Posterior cingulate gyrus (tissue), 11 donors: ENCODE results near the gene FSCN2.

Source experiments
- DNase-seq, 10 donors: peaks; one replicate each; pipeline versions ENCODE4 v3.0.0 to v3.0.0-alpha.2; 2020 to 2021; ENCODE audit warnings: mixed read lengths in 3 of 10
- intact Hi-C: fragments of 100-400 bp; cut with DNase I; formaldehyde crosslinking; loops from one replicate; pipeline ENCODE4 v1.15.1; 2023

FSCN2 gene

GRCh38 chr17:81537856-81538555, 9.8 kb downstream of the FSCN2 start:
- no peak for DNase-seq
- intact Hi-C loops, result no loop called here

- intact Hi-C loops, result no loop called here
- DNase-seq, result no peak
Measured at GRCh38 chr17:81538651-81539570, 10.7 kb downstream of the FSCN2 start.

GRCh38 chr17:81539571-81539900, 11.4 kb downstream of the FSCN2 start:
- no peak for DNase-seq
- intact Hi-C loops, result no loop called here

DNA sequence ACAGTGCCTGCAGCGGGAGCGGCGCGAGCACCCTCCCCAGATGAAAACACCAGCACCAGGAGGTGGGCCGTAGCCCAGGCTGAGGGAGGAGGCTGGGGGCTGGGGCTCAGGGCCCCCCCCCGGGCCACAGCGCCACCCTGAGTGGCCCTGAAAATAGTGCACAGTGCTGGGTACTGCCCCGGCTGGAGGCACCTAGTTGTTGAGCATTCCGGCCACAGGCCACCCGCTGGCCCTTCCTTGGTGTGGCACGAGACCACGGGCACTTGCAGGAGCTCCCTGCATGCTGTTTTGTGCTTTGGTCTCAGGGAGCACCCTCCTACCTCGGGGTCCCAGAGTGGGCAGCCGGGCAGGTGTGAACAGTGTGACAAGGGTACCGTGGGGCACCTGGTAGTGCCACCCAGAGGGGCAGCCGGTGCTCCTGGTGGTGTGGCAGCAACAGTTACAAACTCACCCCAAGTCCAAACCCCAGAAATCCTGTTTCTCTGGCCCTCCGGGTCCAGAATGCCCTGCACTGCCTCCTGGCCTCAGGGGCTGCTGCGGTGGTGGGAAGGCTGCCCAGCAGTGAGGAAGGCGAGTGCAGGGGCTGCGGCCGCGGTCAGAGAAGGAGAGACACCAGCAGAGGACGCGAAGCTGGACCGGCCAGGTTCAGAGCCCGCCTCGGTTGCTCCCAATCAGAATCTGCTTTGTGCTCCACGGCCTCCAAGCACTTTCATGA, 11.9 kb downstream of the FSCN2 start:
- DNase-seq, result no peak
- intact Hi-C loops, result no loop called here

DNA sequence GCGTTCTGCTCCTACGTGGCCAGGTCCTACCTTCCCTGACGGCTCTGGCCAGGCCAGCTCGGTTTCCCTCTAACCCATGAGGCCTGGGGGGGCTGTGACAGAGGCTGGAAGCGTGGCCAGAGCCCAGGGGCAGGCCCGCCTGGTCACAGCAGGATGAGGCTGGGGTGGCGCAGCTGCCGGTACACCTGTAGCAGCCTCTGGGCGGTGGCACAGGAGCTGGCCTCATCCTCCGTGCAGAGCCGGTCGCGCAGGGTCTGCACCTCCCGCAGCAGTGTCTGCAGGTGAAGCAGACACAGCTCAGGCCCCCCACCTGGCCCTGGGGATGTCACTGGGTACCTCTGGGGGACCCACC, 12.5 kb downstream of the FSCN2 start:
- DNase-seq, result no peak
- intact Hi-C loops, result no loop called here

- no peak for DNase-seq
- intact Hi-C loops, result no loop called here
Measured at GRCh38 chr17:81541123-81541522, 12.9 kb downstream of the FSCN2 start.

DNA sequence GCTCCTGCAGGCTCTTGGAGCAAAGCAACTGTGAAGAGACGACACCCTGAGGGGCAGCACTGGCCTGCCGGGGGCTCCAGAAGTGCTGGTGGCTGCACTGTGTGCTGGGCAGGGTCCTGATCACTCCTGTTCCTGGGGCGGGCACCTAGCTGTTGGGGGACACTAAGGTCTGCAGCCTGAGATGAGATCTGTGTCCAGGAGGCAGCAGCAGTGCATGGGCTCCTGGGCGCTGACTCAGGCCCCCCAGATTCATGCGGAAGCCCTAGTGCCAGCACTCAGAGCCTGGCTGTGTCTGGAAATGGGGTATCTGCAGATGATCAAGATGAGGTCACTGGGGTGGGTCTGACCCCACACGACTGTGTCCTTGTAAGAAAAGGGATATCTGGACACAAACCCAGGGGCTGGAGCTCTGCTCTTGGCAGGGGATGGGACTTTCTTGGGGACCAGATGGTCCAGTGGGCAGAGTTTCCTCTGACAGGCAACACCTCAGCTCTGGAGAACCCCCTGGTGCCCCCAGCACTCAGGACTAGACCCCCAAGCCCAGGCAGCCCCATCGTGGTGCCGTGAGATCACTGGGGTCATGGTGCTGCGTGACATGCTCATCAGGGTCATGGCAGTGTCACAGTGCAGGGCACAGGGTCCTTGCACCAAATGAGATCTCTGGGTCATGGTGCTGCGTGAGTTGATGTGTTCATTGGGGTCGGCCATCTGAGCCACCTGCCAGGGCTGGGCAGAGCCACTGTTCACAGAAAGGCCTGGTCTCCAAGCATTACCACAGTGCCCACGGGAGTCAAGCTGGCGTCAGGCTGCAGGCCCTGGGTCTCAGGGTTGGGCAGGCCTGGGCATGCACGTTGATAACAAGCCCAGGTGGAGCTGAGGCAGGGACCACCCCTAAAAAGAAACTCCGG, 14.5 kb downstream of the FSCN2 start:
- DNase-seq, result no peak
- intact Hi-C loops, result no loop called here

DNA sequence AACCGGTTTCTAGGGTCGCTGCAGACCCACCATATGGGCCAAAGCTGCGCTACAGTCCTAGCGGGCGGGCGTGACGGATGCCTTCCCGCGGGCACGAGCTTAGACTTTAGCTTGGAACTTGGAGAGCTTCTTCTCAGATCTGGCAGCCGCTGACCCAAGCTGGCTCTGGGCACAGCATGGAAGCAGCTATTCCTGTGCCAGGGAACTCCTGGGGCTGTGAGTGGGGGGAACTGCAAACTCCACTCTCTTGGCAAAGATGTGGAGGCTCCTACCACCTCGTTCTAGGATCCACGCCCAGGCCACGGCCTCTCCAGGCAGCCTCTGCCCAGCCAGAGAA, 15.1 kb downstream of the FSCN2 start:
- DNase-seq, result no peak
- intact Hi-C loops, result no loop called here

DNA sequence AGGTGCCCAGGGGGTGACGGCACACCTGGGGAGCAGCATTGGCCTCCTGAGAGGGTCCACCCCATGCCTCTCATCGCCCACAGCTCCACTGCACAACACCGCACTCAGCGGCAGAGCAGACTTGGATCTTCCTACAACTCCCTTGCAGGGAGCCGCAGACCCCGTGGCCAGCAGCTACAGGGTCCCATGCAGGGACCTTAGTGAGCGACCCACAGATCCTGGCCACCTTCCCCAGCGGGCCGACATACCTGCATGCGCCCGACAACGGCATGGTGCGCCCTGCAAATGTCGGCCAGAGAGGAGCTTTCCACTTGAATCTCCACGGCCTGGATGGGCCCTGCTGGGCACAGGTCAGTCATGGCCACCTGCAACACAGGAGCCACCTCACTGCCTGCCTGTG, 15.6 kb downstream of the FSCN2 start:
- DNase-seq, result no peak
- intact Hi-C loops, result no loop called here

DNA sequence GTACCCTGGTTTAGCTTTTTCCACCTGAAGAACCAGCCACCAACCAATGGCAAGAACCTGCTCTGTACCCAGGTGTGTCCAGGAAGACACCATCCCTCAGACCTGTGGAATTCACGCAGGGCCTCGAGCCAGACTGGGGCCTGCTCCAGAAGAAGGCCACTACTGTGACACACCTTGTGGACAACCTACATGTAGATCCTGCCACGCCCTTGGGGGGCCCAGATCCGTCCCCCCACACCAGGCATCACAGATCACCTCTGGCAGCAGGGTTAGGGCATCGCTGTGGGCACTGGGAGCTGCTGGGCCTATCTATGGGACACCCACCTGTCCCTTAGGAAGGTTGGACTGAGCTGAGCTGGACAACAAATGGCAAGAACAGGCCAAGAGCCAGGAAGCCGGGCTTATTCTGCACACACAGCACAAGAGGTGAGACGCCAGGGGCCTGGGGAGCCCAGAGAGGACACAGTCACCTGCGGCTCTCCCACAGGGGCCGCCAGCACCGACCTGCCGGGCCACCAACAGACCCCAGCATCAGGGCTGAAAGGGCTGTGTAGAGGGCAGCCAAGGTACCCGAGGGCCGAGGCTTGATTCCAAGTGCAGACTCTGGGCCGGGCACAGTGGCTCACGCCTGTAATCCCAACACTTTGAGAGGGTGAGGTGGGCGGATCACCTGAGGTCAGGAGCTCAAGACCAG, 16.3 kb downstream of the FSCN2 start:
- DNase-seq, result no peak
- intact Hi-C loops, result no loop called here

GRCh38 chr17:81545160-81545949, 17.2 kb downstream of the FSCN2 start:
- intact Hi-C loops, result no loop called here
- no peak for DNase-seq

DNA sequence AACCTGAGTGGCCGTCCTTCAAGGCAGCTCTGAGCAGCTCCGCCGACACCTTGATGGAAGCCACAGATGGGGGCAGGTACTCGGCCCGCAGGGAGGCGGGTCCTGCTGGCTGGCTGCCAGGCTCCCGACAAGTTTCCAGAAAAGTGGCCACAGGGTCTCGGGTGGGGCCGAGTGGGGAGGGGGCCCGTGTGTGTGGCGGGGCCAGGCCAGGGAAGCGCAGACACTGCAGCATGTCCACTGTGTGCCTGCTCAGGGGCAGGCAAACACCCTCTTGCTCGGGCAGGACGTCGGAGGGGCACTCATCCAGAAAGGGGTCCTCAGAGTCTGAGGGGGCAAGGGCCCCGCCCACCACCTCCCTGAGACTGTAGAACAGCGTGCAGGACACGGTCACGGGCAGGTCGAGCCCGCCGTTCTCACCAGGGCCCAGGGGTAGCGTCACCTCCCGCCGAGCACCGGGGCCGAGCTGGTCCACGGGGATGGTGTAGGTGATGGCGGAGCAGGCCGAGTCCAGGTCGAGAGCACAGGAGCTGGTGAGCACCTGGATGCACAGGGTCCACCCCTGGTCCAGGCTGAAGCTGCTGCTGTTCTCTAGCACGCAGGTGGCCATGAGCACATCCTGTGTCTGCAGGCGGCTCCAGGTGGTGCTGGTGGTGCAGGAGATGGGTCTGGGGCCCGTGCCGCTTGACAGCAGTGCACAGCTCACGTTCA, 18.9 kb downstream of the FSCN2 start:
- intact Hi-C loops, result no loop called here
- DNase-seq, result no peak

DNA sequence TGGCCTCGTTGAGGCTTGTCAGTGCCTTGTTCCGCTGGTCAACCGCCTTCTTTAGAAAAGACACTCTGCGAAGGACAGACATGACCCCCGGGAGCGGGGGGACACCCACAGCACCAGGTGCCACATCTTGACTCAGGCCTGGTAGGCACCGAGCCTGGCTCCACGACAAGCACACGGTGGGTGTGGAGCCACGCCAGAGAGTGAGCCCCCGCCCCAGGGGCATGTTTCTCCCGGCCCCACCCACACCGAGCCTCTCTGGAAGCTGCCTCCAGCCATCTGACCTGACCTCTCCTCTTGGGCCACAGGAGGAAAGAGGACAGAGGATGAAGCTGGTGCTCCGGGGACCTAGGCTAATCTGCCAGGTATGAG, 19.4 kb downstream of the FSCN2 start:
- DNase-seq, result no peak
- intact Hi-C loops, result no loop called here

DNA sequence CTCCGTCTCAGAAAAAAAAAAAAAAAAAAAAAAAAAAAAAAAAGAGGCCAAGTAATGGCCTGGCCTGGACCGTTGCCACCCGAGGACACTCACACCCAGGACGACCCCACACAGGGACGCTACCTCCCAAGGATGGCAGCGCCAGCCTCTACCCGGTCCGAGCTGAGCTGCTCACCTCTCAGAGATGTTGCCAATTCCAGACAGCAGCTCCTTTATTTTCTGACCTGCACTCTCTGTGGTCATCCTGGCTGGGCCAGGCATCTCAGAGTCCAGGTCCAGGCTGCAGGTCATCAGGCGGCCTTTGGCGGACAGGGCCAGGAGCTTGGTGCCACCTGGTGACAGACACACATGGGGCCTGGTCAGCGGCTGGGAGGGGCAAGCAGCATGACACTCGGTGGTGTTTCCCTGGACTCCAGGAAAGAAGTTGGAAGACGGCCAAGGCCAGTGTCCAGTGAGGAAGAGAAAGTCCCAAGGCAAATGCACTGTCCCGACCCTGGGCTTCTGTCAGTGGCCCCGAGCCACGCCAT, 20.9 kb downstream of the FSCN2 start:
- intact Hi-C loops, result no loop called here
- DNase-seq, result peak in 1 of 10 donors; percentile 80

DNA sequence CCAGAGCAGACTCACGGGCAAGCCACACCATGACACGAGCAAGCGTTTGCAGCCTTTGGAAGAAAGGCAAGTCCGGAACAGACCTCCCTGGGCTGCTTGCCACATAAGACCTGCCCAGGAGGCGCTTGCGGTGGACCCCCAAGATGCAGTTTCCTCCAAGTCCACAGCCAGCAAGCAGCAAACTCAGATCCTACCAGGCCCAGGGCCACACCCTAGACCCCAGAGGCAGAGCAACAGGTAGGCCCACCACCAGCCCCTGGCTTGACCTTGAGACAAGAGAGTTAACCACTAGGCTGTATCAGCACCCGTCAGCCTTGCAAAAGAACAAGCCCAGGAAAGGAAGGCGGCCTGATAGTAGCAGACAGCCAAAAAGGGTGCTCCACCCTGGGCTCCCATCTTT, 21.6 kb downstream of the FSCN2 start:
- DNase-seq, result peak in 1 of 10 donors; percentile 42
- intact Hi-C loops, result loop anchor here (5.0 kb wide), 1 partner anchor 38 kb away; the partner anchor contains the start of gene ACTG1

DNA sequence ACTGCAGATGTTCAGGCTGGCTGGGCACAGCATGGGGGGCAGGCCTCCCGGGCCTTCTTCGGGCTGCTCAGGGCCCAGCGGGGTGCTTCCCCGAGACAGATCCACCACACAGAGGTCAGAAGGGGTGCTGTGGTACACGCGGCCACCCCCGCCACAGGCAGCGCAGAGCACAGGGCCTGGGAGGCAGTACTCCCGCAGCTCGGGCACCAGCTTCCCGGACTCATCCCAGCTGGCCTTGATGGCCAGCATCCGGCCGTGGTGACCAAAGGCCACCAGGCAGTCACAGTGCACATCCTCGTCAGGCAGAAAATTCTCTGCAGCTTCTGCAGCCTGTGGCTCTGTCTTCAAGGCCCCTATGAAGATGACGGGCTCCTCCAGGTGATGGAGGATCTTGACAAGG, 22.1 kb downstream of the FSCN2 start:
- intact Hi-C loops, result loop anchor here (5.0 kb wide), 1 partner anchor 38 kb away; the partner anchor contains the start of gene ACTG1

GRCh38 chr17:81550830-81551457, 22.8 kb downstream of the FSCN2 start:
- intact Hi-C loops, result loop anchor here (5.0 kb wide), 1 partner anchor 39 kb away; the partner anchor contains the start of gene ACTG1
- DNase-seq, result peak in 2 of 10 donors; percentile 37 to 82

More for the DNA sequence above, 22.1 kb downstream of the FSCN2 start:
- peak in 1 of 10 donors; percentile 66 for DNase-seq
